ENCODE results near the gene PIP4K2A. TPM values are rescaled to one million over a fixed set of nuclear protein-coding genes. Genes with fewer than 3 reads are reported as not detected.

The PIP4K2A gene
- total and polyA plus RNA-seq, 2 experiments from 2014 or later: 39.9 to 40.1 TPM

- TF ChIP-seq, protein P1, sequence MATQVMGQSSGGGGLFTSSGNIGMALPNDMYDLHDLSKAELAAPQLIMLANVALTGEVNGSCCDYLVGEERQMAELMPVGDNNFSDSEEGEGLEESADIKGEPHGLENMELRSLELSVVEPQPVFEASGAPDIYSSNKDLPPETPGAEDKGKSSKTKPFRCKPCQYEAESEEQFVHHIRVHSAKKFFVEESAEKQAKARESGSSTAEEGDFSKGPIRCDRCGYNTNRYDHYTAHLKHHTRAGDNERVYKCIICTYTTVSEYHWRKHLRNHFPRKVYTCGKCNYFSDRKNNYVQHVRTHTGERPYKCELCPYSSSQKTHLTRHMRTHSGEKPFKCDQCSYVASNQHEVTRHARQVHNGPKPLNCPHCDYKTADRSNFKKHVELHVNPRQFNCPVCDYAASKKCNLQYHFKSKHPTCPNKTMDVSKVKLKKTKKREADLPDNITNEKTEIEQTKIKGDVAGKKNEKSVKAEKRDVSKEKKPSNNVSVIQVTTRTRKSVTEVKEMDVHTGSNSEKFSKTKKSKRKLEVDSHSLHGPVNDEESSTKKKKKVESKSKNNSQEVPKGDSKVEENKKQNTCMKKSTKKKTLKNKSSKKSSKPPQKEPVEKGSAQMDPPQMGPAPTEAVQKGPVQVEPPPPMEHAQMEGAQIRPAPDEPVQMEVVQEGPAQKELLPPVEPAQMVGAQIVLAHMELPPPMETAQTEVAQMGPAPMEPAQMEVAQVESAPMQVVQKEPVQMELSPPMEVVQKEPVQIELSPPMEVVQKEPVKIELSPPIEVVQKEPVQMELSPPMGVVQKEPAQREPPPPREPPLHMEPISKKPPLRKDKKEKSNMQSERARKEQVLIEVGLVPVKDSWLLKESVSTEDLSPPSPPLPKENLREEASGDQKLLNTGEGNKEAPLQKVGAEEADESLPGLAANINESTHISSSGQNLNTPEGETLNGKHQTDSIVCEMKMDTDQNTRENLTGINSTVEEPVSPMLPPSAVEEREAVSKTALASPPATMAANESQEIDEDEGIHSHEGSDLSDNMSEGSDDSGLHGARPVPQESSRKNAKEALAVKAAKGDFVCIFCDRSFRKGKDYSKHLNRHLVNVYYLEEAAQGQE (IDR thresholded peaks at IDR 0.05; ENCODE audit: unreplicated experiment): no peak
- TF ChIP-seq, protein P2, sequence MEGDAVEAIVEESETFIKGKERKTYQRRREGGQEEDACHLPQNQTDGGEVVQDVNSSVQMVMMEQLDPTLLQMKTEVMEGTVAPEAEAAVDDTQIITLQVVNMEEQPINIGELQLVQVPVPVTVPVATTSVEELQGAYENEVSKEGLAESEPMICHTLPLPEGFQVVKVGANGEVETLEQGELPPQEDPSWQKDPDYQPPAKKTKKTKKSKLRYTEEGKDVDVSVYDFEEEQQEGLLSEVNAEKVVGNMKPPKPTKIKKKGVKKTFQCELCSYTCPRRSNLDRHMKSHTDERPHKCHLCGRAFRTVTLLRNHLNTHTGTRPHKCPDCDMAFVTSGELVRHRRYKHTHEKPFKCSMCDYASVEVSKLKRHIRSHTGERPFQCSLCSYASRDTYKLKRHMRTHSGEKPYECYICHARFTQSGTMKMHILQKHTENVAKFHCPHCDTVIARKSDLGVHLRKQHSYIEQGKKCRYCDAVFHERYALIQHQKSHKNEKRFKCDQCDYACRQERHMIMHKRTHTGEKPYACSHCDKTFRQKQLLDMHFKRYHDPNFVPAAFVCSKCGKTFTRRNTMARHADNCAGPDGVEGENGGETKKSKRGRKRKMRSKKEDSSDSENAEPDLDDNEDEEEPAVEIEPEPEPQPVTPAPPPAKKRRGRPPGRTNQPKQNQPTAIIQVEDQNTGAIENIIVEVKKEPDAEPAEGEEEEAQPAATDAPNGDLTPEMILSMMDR (conservative IDR thresholded peaks at IDR 0.05; ENCODE audit: low read depth in 2 of 2): no peak
- no peak for TF ChIP-seq ZNF462 (CRISPR knock-in tag; IDR thresholded peaks at IDR 0.05)
These were observed 96.1 kb downstream of the PIP4K2A start (continued) for GRCh38 chr10:22618078-22618785.
